Activated naive CD4-positive, alpha-beta T cell treated with anti-CD3 and anti-CD28 coated beads, Interleukin-2, amount 50 U/mL, for 16 hours (primary cell): Measurements from ENCODE around the gene APEH.

Experiments
- DNase-seq: peaks from one replicate; pipeline ENCODE4 v3.0.0-alpha.2; 2020

Gene APEH

GRCh38 chr3:49715611-49716121, 41.5 kb downstream of the APEH start:
- DNase-seq, result no peak

- DNase-seq, result no peak
Measured at GRCh38 chr3:49716169-49716568, 42.0 kb downstream of the APEH start.

GRCh38 chr3:49716691-49717210, 42.6 kb downstream of the APEH start:
- DNase-seq, result no peak

GRCh38 chr3:49717211-49717958, 43.2 kb downstream of the APEH start:
- no peak for DNase-seq

- no peak for DNase-seq
Measured at GRCh38 chr3:49717959-49718857, 44.1 kb downstream of the APEH start.

GRCh38 chr3:49718858-49719213, 44.7 kb downstream of the APEH start:
- no peak for DNase-seq

- DNase-seq, result peak; percentile 90
Measured at GRCh38 chr3:49719214-49719884, 45.2 kb downstream of the APEH start, which contains the start of gene AMIGO3. Gene AMIGO3, minus strand, starts transcription at chr3:49719684. Its CDS starts 219 bp downstream, at chr3:49719465.

GRCh38 chr3:49720855-49721595, 46.9 kb downstream of the APEH start:
- DNase-seq, result no peak

GRCh38 chr3:49721596-49721895, 47.4 kb downstream of the APEH start:
- no peak for DNase-seq

- DNase-seq, result no peak
Measured at GRCh38 chr3:49721896-49722781, 48.0 kb downstream of the APEH start.

- DNase-seq, result no peak
Measured at GRCh38 chr3:49722896-49723295, 48.7 kb downstream of the APEH start.

- DNase-seq, result peak; percentile 65
Measured at GRCh38 chr3:49723296-49723627, 49.1 kb downstream of the APEH start.

- DNase-seq, result peak; percentile 92
Measured at GRCh38 chr3:49723628-49724551, 49.7 kb downstream of the APEH start, which contains the start of gene GMPPB. Gene GMPPB, minus strand, starts transcription at chr3:49723951. Its CDS starts 225 bp downstream, at chr3:49723726.

GRCh38 chr3:49724586-49724985, 50.4 kb downstream of the APEH start:
- DNase-seq, result no peak

- no peak for DNase-seq
Measured at GRCh38 chr3:49725906-49726681, 51.9 kb downstream of the APEH start.

GRCh38 chr3:49727154-49727923, 53.2 kb downstream of the APEH start:
- DNase-seq, result no peak

- no peak for DNase-seq
Measured at GRCh38 chr3:49727924-49728361, 53.8 kb downstream of the APEH start.

GRCh38 chr3:49729966-49730609, 55.9 kb downstream of the APEH start:
- DNase-seq, result no peak
